SK-N-SH treated with all-trans-retinoic acid at 6 μM for 48 hours (cell line): ENCODE measurements around the gene CACNA1C.
A peak's percentile ranks its signal among the peaks of the same experiment; 100 is the strongest.

ENCODE experiments used
- ATAC-seq: fragments of 200-7000 bp; cut with Tn5 transposase; 3 replicates; pipeline ENCODE4 v1.9.1; 2020; ENCODE audit warnings: mild to moderate bottlenecking, moderate library complexity
- ARNTL ChIP-seq: fragments of 450-650 bp; formaldehyde crosslinking; IDR thresholded peaks from 2 replicates; pipeline ENCODE4 v1.5.0; 2020; ENCODE audit warnings: low read depth, mild to moderate bottlenecking, moderate library complexity, borderline replicate concordance
- BACH2 ChIP-seq: fragments of 250-450 bp; sonication (Bioruptor Pico); IDR thresholded peaks from 2 replicates; pipeline ENCODE4 v1.9.0; 2021; ENCODE audit warnings: mild to moderate bottlenecking, borderline replicate concordance
- CSDC2 ChIP-seq: fragments of 250-450 bp; sonication (Bioruptor Pico); IDR thresholded peaks from 2 replicates; pipeline ENCODE4 v1.5.0; 2020; ENCODE audit warnings: mild to moderate bottlenecking, moderate library complexity
- GLIS3 ChIP-seq: fragments of 250-450 bp; sonication (Bioruptor Pico); IDR thresholded peaks from 2 replicates; pipeline ENCODE4 v1.5.0; 2020; ENCODE audit warnings: mild to moderate bottlenecking, moderate library complexity
- ISL1 ChIP-seq: fragments of 250-450 bp; sonication (Bioruptor Pico); IDR thresholded peaks from 2 replicates; pipeline ENCODE4 v2.1.2; 2022; ENCODE audit warnings: mild to moderate bottlenecking, moderate library complexity
- OSR1 ChIP-seq: fragments of 250-450 bp; sonication (Bioruptor Pico); IDR thresholded peaks from 2 replicates; pipeline ENCODE4 v1.8.0; 2022; ENCODE audit warnings: moderate library complexity, mild to moderate bottlenecking, inconsistent platforms
- RARB ChIP-seq: fragments of 250-450 bp; sonication (Bioruptor Pico); IDR thresholded peaks from 2 replicates; pipeline ENCODE4 v1.8.0; 2021; ENCODE audit warnings: mild to moderate bottlenecking, moderate library complexity
- TCF4 ChIP-seq: fragments of 250-450 bp; sonication (Bioruptor Pico); IDR thresholded peaks from 2 replicates; pipeline ENCODE4 v1.8.0; 2021; ENCODE audit warnings: mild to moderate bottlenecking, moderate library complexity, borderline replicate concordance
- TOX ChIP-seq: fragments of 250-450 bp; sonication (Bioruptor Pico); IDR thresholded peaks from 2 replicates; pipeline ENCODE4 v1.8.0; 2021; ENCODE audit warnings: mild to moderate bottlenecking, moderate library complexity, borderline replicate concordance
- ZC3H10 ChIP-seq: fragments of 250-450 bp; sonication (Bioruptor Pico); IDR thresholded peaks from 2 replicates; pipeline ENCODE4 v1.5.1; 2021; ENCODE audit warnings: mild to moderate bottlenecking, moderate library complexity
- ZFP3 ChIP-seq: fragments of 250-450 bp; sonication (Bioruptor Pico); IDR thresholded peaks from 2 replicates; pipeline ENCODE4 v1.5.0; 2020; ENCODE audit warnings: mild to moderate bottlenecking, moderate library complexity
- ZFP30 ChIP-seq: fragments of 450-650 bp; formaldehyde crosslinking; IDR thresholded peaks from 2 replicates; pipeline ENCODE4 v1.5.0; 2022; ENCODE audit warnings: mild to moderate bottlenecking, moderate library complexity
- ZNF565 ChIP-seq: fragments of 450-650 bp; formaldehyde crosslinking; conservative IDR thresholded peaks from 2 replicates; pipeline ENCODE4 v1.5.0; 2020; ENCODE audit warnings: low read depth, mild to moderate bottlenecking, moderate library complexity
- ZNF70 ChIP-seq: fragments of 450-650 bp; formaldehyde crosslinking; IDR thresholded peaks from 2 replicates; pipeline ENCODE4 v1.5.0; 2020; ENCODE audit warnings: mild to moderate bottlenecking, moderate library complexity
- ZNF8 ChIP-seq: fragments of 450-650 bp; formaldehyde crosslinking; IDR thresholded peaks from 2 replicates; pipeline ENCODE4 v1.5.0; 2020; ENCODE audit warnings: mild to moderate bottlenecking, moderate library complexity
- TF ChIP-seq, protein P1 (sequence below): fragments of 250-450 bp; sonication (Bioruptor Pico); IDR thresholded peaks from 2 replicates; pipeline ENCODE4 v1.8.0; 2021; ENCODE audit warnings: low read depth, mild to moderate bottlenecking, moderate library complexity, borderline replicate concordance
- TF ChIP-seq, protein P2 (sequence below): fragments of 250-450 bp; sonication (Bioruptor Pico); IDR thresholded peaks from 2 replicates; pipeline ENCODE4 v1.5.1; 2020; ENCODE audit warnings: low read depth, mild to moderate bottlenecking, moderate library complexity
- TF ChIP-seq, protein P3 (sequence below): fragments of 250-450 bp; sonication (Bioruptor Pico); IDR thresholded peaks from 2 replicates; pipeline ENCODE4 v1.8.0; 2020; ENCODE audit warnings: mild to moderate bottlenecking, moderate library complexity, borderline replicate concordance
- TF ChIP-seq, protein P4 (sequence below): fragments of 250-450 bp; sonication (Bioruptor Pico); IDR thresholded peaks from 2 replicates; pipeline ENCODE4 v1.5.1; 2021; ENCODE audit warnings: mild to moderate bottlenecking, moderate library complexity
- TF ChIP-seq, protein P5 (sequence below): fragments of 250-450 bp; sonication (Bioruptor Pico); IDR thresholded peaks from 2 replicates; pipeline ENCODE4 v1.5.0; 2020; ENCODE audit warnings: mild to moderate bottlenecking, moderate library complexity

The CACNA1C gene

DNA sequence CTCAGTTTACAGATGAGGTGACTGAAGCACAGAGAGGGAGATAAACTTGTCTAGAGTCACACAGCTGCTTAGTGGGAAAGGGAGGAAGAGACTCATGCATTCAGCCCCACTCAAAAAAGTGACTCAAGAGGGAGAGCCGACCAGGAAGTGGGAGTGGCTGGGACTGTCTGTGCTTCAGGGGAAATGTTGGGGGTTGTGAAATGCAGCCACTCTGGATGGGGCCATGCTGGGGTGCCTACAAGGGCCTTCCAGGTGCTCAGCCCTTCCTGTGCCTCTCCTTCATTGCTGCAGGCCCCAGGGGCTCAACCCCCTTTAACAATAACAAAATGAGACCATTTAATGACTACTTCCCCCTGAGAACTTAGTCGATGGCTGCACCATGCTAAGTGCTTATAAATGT, 41.8 kb downstream of the CACNA1C start:
- no peak for ATAC-seq
- TF ChIP-seq ISL1 (CRISPR knock-in tag) (no peak), ARNTL (CRISPR knock-in tag) (no peak), CSDC2 (CRISPR knock-in tag) (no peak), BACH2 (CRISPR knock-in tag) (no peak), GLIS3 (CRISPR knock-in tag) (no peak), ZNF565 (CRISPR knock-in tag) (no peak), OSR1 (no peak), TCF4 (CRISPR knock-in tag) (no peak)
- TF ChIP-seq, protein P1, sequence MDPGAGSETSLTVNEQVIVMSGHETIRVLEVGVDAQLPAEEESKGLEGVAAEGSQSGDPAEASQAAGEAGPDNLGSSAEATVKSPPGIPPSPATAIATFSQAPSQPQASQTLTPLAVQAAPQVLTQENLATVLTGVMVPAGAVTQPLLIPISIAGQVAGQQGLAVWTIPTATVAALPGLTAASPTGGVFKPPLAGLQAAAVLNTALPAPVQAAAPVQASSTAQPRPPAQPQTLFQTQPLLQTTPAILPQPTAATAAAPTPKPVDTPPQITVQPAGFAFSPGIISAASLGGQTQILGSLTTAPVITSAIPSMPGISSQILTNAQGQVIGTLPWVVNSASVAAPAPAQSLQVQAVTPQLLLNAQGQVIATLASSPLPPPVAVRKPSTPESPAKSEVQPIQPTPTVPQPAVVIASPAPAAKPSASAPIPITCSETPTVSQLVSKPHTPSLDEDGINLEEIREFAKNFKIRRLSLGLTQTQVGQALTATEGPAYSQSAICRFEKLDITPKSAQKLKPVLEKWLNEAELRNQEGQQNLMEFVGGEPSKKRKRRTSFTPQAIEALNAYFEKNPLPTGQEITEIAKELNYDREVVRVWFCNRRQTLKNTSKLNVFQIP (CRISPR knock-in tag), result no peak
- TF ChIP-seq, protein P2, sequence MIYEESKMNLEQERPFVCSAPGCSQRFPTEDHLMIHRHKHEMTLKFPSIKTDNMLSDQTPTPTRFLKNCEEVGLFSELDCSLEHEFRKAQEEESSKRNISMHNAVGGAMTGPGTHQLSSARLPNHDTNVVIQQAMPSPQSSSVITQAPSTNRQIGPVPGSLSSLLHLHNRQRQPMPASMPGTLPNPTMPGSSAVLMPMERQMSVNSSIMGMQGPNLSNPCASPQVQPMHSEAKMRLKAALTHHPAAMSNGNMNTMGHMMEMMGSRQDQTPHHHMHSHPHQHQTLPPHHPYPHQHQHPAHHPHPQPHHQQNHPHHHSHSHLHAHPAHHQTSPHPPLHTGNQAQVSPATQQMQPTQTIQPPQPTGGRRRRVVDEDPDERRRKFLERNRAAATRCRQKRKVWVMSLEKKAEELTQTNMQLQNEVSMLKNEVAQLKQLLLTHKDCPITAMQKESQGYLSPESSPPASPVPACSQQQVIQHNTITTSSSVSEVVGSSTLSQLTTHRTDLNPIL (CRISPR knock-in tag), result no peak

DNA sequence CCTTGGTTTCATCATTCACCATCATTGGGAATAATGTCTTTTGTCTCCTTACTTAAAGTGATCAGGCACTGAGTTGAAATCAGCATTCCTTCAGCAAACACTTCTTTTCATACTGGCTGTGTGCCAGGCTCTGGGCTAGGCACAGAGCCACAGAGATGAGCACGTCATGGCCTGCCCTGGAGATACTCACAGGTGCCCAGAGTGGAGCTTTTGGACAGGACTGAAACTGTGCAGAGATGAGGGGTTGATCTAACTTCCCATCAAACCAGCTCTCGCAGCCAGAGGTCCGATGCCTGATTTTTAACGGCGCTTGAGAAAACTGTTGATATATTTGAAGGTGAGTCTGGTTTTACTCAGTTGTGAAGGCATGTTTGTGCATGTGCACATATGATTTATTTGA, 43.1 kb downstream of the CACNA1C start:
- TF ChIP-seq ZNF70 (CRISPR knock-in tag) (no peak), ISL1 (CRISPR knock-in tag) (peak; percentile 35; the same call in 1 of the 2 replicates)
- TF ChIP-seq, protein P3, sequence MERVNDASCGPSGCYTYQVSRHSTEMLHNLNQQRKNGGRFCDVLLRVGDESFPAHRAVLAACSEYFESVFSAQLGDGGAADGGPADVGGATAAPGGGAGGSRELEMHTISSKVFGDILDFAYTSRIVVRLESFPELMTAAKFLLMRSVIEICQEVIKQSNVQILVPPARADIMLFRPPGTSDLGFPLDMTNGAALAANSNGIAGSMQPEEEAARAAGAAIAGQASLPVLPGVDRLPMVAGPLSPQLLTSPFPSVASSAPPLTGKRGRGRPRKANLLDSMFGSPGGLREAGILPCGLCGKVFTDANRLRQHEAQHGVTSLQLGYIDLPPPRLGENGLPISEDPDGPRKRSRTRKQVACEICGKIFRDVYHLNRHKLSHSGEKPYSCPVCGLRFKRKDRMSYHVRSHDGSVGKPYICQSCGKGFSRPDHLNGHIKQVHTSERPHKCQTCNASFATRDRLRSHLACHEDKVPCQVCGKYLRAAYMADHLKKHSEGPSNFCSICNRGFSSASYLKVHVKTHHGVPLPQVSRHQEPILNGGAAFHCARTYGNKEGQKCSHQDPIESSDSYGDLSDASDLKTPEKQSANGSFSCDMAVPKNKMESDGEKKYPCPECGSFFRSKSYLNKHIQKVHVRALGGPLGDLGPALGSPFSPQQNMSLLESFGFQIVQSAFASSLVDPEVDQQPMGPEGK (CRISPR knock-in tag), result no peak
- peak; percentile 18; the same call in 1 of the 3 replicates for ATAC-seq

DNA sequence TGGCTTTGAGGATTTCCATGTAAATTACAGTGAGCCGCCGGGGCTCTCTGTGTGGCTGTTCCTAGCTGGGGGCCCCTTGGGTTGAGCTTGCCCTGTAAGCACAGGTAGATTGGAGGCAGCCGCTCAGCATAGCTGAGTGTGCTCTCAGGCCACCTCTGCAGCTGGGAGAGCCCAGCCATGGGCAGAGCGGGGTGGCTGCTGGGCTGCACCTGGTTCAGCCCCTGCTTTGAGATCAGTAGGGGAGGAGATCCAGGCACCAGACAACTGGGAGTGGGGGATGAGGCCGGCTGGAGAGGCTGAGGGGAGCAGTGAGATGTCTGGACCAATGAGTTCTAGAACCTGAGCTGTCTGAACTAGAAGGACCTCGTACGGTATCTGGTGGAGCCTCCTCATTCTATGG, 44.8 kb downstream of the CACNA1C start:
- ATAC-seq, result no peak

DNA sequence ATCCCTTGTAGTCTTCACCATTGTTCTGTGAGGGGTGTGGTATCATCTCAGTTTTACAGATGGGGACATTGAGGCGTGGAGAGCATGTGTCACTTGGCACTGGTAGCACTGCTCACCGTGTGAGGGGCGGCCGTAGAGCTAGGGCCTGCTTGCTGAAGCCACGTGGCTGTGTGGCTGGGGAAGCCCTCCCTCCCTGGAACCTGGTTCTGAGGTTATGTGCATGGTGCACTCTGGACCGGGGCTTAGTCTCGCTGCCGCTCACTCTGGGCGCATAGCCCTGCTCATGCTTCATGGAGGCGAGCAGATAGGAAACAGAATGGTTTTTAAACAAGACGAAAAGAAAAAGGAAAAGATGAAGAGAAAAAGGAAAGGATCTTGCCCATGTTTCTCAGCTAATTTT, 46.1 kb downstream of the CACNA1C start:
- no peak for ATAC-seq
- TF ChIP-seq ZNF8 (CRISPR knock-in tag) (no peak), RARB (CRISPR knock-in tag) (no peak), ZNF70 (CRISPR knock-in tag) (no peak), TOX (CRISPR knock-in tag) (no peak), BACH2 (CRISPR knock-in tag) (no peak), ISL1 (CRISPR knock-in tag) (no peak), ZNF565 (CRISPR knock-in tag) (no peak), OSR1 (no peak), ZFP30 (CRISPR knock-in tag) (no peak), GLIS3 (CRISPR knock-in tag) (no peak), TCF4 (CRISPR knock-in tag) (no peak), ZFP3 (no peak), CSDC2 (CRISPR knock-in tag) (no peak)
- TF ChIP-seq, protein P4, sequence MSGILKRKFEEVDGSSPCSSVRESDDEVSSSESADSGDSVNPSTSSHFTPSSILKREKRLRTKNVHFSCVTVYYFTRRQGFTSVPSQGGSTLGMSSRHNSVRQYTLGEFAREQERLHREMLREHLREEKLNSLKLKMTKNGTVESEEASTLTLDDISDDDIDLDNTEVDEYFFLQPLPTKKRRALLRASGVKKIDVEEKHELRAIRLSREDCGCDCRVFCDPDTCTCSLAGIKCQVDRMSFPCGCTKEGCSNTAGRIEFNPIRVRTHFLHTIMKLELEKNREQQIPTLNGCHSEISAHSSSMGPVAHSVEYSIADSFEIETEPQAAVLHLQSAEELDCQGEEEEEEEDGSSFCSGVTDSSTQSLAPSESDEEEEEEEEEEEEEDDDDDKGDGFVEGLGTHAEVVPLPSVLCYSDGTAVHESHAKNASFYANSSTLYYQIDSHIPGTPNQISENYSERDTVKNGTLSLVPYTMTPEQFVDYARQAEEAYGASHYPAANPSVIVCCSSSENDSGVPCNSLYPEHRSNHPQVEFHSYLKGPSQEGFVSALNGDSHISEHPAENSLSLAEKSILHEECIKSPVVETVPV (CRISPR knock-in tag), result no peak
- TF ChIP-seq, protein P3 (CRISPR knock-in tag), result no peak
- TF ChIP-seq, protein P5, sequence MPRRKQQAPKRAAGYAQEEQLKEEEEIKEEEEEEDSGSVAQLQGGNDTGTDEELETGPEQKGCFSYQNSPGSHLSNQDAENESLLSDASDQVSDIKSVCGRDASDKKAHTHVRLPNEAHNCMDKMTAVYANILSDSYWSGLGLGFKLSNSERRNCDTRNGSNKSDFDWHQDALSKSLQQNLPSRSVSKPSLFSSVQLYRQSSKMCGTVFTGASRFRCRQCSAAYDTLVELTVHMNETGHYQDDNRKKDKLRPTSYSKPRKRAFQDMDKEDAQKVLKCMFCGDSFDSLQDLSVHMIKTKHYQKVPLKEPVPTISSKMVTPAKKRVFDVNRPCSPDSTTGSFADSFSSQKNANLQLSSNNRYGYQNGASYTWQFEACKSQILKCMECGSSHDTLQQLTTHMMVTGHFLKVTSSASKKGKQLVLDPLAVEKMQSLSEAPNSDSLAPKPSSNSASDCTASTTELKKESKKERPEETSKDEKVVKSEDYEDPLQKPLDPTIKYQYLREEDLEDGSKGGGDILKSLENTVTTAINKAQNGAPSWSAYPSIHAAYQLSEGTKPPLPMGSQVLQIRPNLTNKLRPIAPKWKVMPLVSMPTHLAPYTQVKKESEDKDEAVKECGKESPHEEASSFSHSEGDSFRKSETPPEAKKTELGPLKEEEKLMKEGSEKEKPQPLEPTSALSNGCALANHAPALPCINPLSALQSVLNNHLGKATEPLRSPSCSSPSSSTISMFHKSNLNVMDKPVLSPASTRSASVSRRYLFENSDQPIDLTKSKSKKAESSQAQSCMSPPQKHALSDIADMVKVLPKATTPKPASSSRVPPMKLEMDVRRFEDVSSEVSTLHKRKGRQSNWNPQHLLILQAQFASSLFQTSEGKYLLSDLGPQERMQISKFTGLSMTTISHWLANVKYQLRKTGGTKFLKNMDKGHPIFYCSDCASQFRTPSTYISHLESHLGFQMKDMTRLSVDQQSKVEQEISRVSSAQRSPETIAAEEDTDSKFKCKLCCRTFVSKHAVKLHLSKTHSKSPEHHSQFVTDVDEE (CRISPR knock-in tag), result no peak
- TF ChIP-seq, protein P2 (CRISPR knock-in tag), result no peak
- TF ChIP-seq, protein P1 (CRISPR knock-in tag), result no peak

More for the DNA sequence above, 44.8 kb downstream of the CACNA1C start:
- TF ChIP-seq TCF4 (CRISPR knock-in tag) (no peak), ZC3H10 (CRISPR knock-in tag) (no peak)
